Mesenteric fat pad (tissue), 1 donor: ENCODE results near the gene HPCAL1. TPM values are rescaled to one million over a fixed set of nuclear protein-coding genes. Genes with fewer than 3 reads are reported as not detected.

ENCODE experiments used
- DNase-seq: peaks from one replicate; pipeline ENCODE4 v3.0.0-alpha.2; 2020; ENCODE audit warnings: low spot score
- total RNA-seq: library from RNA; stranded (reverse); fragmentation: NEBNext Ultra II Directional; extraction: Animal tissue kit (Norgen Biotek cat#: 25700); gene quantifications from one replicate; pipeline ENCODE4 v1.2.1, GENCODE V29; 2021
- donor health status: DM: yes; HTN: yes; CAD: no.

HPCAL1 gene
- total RNA-seq, 1 donor from 2014 or later = 45.3 TPM

DNA sequence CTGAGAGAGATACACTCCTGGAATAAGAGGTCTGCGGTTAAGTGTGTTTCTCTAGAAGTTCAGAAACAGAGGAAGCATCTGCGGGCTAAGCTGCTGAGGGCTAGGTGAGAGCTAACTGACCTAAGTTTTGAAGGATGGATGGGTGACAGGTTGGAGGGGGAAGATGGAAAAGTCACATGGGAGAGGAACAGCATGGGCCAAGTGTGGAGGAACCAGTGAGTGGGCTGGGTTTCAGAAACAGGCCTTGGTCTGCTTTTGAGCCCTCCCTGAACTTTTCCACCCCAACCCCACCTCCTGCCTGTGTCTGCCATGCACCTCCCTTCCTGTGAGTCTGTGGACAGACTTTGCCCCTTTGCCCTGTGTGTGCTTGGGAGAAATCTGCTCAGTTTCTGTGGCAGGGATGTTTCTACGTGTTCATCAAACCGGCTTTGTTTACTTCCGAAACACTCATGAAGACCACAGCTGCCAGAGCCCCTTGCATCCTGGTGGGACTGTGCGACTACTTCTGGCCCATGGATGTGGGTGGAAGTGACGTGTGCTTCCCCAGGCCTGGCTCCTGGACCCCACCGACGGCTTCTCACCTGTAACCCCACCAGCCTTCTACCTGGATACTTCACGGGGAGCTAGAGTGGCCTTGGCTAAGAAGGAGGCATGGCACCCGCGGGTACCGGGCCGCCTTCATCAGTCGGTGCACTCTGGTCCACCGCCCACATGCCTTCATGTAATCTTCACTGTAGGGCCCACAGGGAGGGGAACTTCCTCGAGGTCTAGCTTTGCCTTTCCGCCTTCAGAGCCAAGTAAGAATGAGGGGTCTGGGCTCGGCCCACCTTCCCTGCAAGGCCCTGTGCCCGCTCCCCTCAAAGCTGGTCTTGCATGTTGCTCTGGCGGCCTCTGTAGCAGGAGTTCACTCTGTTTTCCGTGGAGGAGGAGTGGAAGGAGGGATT is 1.4 kb upstream of the HPCAL1 start:
- no peak for DNase-seq

DNA sequence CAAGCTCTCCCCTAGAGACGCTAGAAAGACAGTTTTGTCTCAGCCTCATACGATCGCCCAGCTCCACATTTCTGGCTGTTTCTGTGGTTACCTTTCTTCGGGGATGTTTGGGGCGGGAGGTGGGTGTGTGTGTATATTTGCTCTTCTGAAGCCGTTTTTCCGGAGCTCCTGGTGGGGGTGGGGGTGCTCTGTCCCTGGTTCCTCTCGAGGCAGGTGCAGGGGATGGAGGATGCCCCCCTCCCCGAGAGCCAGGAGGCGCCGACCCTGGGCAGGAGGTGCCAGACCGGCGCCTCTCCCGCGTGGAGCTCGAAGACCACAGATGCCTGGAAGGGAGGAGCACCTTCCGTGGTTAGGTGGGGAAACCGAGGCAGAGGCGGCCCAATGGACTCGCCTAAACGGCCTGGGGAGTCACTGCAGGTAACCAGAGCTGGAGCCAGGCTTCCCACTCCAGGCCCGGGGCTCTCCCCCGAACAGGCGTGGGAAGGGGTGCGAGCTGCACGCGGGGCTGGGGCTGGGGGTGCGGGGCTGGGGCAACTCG is 694 bp upstream of the HPCAL1 start:
- no peak for DNase-seq

GRCh38 chr2:10303181-10303693 is 533 bp downstream of the HPCAL1 start:
- DNase-seq = no peak

GRCh38 chr2:10303694-10304378 is 1.1 kb downstream of the HPCAL1 start:
- no peak for DNase-seq

DNA sequence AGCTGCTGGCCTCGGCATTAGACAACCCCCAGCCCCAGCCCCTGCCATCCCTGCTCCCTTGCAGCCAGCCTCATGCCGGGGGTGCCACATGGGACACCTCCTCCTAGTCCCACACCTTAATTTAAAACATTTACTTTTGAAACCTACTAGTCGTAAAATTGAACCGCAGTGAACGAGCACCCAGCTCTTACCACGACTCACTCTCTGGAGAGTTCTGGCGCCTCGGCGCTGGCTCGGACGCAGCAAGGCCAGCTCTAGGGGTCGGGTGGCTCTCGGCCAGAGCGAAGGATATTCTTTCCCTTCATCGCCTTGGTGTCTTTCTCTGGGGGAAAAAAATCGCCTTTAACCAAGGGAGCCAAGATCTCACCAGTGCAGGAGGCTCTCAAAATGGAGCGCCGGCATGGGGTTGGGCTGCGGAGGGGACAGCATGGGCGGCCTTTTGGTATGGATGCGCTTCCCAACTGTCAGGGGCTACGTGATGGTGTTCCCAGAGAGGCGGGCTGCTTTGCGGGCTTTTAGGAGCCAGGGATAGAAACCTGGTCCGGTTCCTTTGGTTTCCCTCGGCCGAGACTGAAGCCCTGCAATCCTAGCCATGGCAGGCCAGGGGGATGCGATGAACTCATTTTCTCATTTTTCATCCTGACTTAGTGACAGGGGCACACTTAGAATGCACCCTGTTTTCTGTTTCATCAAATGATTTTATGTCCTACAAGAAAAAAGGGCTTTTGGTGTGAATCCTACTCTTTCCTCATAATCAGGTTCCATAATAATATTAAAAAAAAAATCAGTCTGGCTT is 2.0 kb downstream of the HPCAL1 start:
- DNase-seq = no peak

DNA sequence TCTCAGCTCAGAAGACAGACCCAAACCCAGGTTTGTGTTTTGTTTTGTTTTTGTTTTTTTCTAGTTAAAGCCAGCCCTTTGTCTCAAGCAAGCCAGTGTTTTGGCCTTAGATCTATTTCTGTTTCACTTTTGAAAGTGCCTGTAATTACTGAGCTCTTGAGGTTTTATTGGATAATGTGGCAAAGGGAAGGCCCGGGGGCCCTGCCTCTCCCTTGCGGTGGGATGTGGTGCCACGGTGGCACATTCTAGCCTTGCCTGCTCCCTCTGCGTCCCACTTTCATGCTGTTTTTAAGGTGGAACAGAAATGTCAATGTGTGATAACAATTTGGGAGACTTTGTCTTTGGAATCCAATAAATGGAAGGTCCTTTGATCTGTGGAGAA is 2.5 kb downstream of the HPCAL1 start:
- no peak for DNase-seq

DNA sequence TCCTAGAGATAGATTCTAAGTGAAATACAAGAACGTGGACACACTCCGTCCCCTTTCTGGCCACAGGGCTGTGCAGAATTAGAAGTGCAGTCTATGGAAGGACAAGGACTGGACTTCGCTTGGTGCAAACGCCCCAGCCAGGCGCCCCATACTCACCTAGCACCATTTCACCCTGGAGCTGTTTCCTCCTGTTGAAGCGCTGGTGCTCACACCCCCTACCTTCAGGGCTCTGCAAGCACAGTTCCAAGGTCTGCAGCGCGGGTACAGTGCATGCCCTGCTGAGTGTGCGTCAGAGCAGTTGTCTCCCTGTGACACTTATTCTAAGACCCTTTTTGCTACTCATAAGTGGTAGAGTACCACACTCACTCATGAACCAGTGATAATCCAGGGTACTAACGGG is 3.0 kb downstream of the HPCAL1 start:
- DNase-seq = peak; percentile 78

GRCh38 chr2:10306901-10307463 is 4.3 kb downstream of the HPCAL1 start:
- peak; percentile 1 for DNase-seq

- peak; percentile 82 for DNase-seq
Measured at GRCh38 chr2:10307561-10308156, 5.0 kb downstream of the HPCAL1 start.

- peak; percentile 35 for DNase-seq
Measured at GRCh38 chr2:10308866-10309265, 6.2 kb downstream of the HPCAL1 start.

- DNase-seq = peak; percentile 28
Measured at GRCh38 chr2:10309286-10309685, 6.6 kb downstream of the HPCAL1 start.

DNA sequence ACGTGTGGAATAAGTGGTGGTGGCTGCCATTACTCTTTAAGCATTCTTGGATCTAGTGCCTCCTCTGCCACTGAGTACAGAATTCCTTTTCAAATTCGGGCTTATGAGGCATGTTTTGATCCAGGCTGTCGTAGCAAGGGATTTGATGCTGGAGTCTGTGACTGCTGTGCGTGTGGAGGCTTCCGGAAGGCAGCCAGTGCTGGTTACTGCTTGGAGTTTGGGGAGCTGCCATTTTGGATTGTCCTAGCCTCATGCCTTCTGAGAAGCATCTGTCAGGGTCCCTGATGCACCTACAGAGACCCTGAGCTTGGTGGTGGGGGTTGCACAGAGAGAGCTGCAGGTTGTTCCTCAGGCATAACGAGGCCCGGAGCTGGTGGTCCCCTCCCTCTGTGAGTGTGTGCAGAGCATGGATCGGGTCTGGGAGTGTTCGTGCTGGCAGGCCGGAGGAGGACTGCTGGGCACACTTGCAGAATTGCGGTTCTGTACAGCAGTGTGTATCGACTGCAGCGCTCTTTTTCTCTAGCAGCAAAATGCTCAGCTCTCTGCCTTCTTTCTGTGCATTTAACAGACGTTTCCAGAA is 7.7 kb downstream of the HPCAL1 start:
- DNase-seq = peak; percentile 47

- no peak for DNase-seq
Measured at GRCh38 chr2:10311736-10312135, 9.0 kb downstream of the HPCAL1 start.

DNA sequence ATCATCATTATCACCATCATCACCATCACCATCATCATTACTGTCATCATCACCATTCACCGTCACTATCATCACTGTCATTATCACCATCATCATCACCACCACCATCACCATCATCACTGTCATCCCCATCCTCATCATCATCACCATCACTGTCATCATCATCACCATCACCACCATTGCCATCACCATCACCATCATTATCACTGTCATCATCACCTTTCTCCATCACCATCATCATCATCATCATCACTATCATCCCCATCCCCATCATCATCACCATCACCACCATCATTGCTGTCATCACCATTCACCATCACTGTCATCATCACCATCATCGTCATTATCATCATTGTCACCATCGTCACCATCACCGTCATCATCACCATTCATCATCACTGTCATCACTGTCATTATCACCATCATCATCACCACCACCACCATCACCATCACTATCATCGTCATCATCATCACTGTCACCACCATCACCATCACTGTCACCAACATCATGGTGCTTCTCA is 9.8 kb downstream of the HPCAL1 start:
- no peak for DNase-seq

DNA sequence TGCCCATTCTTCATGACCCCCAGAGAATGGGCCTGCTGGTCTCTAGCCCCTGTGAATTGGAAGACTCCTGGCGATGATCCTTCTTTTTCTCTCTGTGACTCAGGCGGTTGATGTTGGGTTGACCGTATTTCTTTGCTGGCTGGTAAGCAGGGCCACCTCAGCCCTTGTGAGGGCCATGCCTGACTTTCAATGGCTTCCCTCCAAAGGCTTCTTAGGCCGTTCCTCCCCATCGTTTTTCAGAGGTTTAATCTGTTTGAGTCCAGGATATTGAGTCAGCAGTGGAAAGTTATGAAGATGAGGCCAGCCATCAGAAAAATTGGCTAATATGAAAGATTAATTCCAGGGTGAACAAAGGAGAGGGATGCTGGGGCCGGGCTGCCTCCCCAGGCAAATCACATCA is 13.6 kb downstream of the HPCAL1 start:
- no peak for DNase-seq

DNA sequence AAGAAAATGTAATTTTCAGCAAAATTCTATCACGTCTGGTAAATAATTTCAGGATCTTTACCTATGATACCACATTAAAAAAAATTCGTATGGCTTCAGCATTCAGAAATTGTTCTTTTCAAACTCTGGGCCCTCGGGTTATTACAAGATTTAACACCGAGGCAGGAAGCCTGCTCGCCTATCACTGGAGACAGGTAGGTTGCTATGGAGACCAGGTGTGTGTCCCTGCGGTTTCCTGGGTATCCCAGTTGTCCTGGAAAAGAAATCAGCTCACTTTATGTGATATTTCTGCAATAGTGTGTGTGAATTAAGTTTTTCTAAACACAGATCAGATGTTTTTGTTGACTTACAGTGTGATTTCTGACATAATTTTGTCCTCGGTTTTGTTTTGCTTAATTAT is 14.2 kb downstream of the HPCAL1 start:
- no peak for DNase-seq

GRCh38 chr2:10317646-10318045 is 14.9 kb downstream of the HPCAL1 start:
- no peak for DNase-seq

DNA sequence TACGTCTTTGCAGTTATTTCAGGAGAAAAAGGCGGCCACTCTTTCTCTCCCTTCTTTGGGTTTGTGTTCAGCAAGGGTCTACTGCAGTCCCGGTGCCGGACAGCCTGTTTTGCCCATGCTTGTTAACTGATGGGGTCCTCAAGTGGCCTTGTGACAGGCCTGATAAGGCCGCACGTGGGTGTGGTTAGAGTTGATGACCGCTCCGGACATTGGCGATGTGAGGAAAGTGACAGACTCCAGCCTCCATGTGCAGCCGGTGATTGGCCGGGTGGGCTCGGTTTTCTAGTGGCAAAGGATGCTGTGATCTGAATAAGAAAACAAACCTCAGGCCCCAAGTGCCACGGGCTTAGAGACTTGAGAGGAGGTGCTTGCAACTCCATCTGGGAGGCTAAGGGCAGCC is 15.6 kb downstream of the HPCAL1 start:
- no peak for DNase-seq

DNA sequence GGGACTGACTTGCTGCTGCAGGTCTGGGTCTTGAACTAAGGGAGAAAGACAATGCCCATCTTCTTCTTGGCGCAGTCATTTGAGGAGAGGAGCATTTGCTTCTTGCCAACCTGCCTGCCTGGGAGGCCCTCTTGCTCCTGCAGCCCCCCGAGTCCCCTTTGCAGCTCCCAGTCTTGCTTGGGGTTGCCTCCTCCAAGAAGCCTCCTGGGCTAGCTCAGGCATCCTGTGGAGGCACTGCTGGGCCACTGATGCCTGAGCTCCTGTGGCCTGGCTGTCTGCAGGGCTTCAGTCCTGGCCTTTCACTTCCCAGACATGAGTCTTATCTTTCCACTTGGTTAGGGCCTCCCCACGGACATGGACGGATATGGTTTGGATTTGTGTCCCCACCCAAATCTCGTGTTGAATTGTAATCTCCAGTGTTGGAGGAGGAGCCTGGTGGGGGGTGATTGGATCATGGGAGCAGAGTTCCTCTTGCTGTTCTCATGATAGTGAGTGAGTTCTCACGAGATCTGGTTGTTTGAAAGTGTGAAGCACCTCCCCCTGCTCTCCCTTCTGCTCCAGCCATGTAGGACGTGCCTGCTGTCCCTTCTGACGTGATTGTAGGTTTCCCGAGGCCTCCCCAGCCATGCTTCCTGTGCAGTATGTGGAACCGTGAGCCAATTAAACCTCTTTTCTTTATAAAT is 17.3 kb downstream of the HPCAL1 start:
- DNase-seq = no peak
